Loucy (cell line): ENCODE data around the gene OPHN1.
"Not testable (repeated sequence)": the region's sequence is repeated elsewhere in the genome, so short reads cannot be mapped to it uniquely, and the experiment has no call there.

ENCODE experiments used
- H2AFZ ChIP-seq: fragments of 200-600 bp; sonication (generic); 2 replicates; pipeline ENCODE4 v1.6.0; 2016; ENCODE audit warnings: antibody characterized with exemption, mild to moderate bottlenecking, low read length, moderate library complexity
- H3F3A ChIP-seq: fragments of 200-600 bp; 2 replicates; pipeline ENCODE4 v1.6.0; 2016; ENCODE audit warnings: antibody characterized with exemption, low read depth, mild to moderate bottlenecking
- H3K27me3 ChIP-seq: fragments of 200-600 bp; sonication (generic); 2 replicates; pipeline ENCODE4 v1.6.1; 2014; ENCODE audit warnings: low read length, mild to moderate bottlenecking; ENCODE audit not compliant: insufficient read depth, poor library complexity, severe bottlenecking
- H3K36me3 ChIP-seq: fragments of 200-600 bp; sonication (generic); 2 replicates; pipeline ENCODE4 v1.6.1; 2016; ENCODE audit warnings: low read length; ENCODE audit not compliant: insufficient read depth
- H3K4me1 ChIP-seq: fragments of 200-600 bp; sonication (generic); 2 replicates; pipeline ENCODE4 v1.5.1; 2014; ENCODE audit warnings: low read length, mild to moderate bottlenecking; ENCODE audit not compliant: insufficient read depth, poor library complexity, severe bottlenecking
- H3K4me2 ChIP-seq: fragments of 200-600 bp; sonication (generic); 2 replicates; pipeline ENCODE4 v1.6.0; 2014; ENCODE audit warnings: antibody characterized with exemption, low read length, low read depth, mild to moderate bottlenecking; ENCODE audit not compliant: poor library complexity, severe bottlenecking
- H3K4me3 ChIP-seq: fragments of 200-600 bp; sonication (generic); 2 replicates; pipeline ENCODE4 v1.5.1; 2014; ENCODE audit warnings: low read length, mild to moderate bottlenecking, mixed read lengths; ENCODE audit not compliant: poor library complexity, severe bottlenecking
- H3K79me2 ChIP-seq: fragments of 200-600 bp; sonication (generic); 2 replicates; pipeline ENCODE4 v1.6.1; 2014; ENCODE audit warnings: low read length; ENCODE audit not compliant: insufficient read depth
- H3K9ac ChIP-seq: fragments of 200-600 bp; sonication (generic); 2 replicates; pipeline ENCODE4 v1.6.0; 2014; ENCODE audit warnings: mild to moderate bottlenecking, low read depth, low read length, moderate library complexity; ENCODE audit not compliant: poor library complexity, severe bottlenecking
- H3K9me2 ChIP-seq: fragments of 200-600 bp; sonication (generic); replicated peaks from 2 replicates; pipeline ENCODE4 v1.6.1; 2016; ENCODE audit warnings: low read depth, low read length, mixed read lengths
- H3K9me3 ChIP-seq: fragments of 200-600 bp; sonication (generic); 2 replicates; pipeline ENCODE4 v1.6.1; 2014; ENCODE audit warnings: mild to moderate bottlenecking, antibody characterized with exemption, low read length, low read depth; ENCODE audit not compliant: insufficient read depth
- H4K20me1 ChIP-seq: fragments of 200-600 bp; sonication (generic); 2 replicates; pipeline ENCODE4 v1.6.0; 2014; ENCODE audit warnings: antibody characterized with exemption, low read length, mild to moderate bottlenecking; ENCODE audit not compliant: insufficient read depth, poor library complexity, severe bottlenecking
- CTCF ChIP-seq: fragments of 200-600 bp; sonication (generic); conservative IDR thresholded peaks from 2 replicates; pipeline ENCODE4 v1.5.1; 2014; ENCODE audit warnings: mild to moderate bottlenecking, antibody characterized with exemption, low read length
- EZH2phosphoT487 ChIP-seq: fragments of 200-600 bp; IDR thresholded peaks from 2 replicates; pipeline ENCODE4 v1.6.1; 2018; ENCODE audit warnings: antibody characterized with exemption, mild to moderate bottlenecking, moderate library complexity, borderline replicate concordance

Gene OPHN1

GRCh38 chrX:68396953-68397352 is 36.3 kb downstream of the OPHN1 start:
- Histone ChIP-seq H3K27me3 (no peaks in the 10 kb centered on the region), H4K20me1 (no peaks in the 10 kb centered on the region), H3K9ac (no peak overlapping the region), H3K9me2 (no peaks in the 10 kb centered on the region), H3K36me3 (no peaks in the 10 kb centered on the region), H3K4me3 (no peak overlapping the region), H3K4me1 (no peaks in the 10 kb centered on the region), H3K79me2 (no peaks in the 10 kb centered on the region), H3F3A (no peaks in the 10 kb centered on the region), H3K4me2 (no peak overlapping the region), H2AFZ (no peak overlapping the region), H3K9me3 (no peaks in the 10 kb centered on the region)
- no peak for TF ChIP-seq EZH2phosphoT487
- no peak for TF ChIP-seq CTCF

GRCh38 chrX:68389419-68389960 is 43.8 kb downstream of the OPHN1 start:
- not testable (repeated sequence) for H3K4me2 ChIP-seq, H4K20me1 ChIP-seq, H3K4me1 ChIP-seq, H3K9ac ChIP-seq, H3K9me3 ChIP-seq, H3K4me3 ChIP-seq, H3K9me2 ChIP-seq, H3F3A ChIP-seq, H3K79me2 ChIP-seq, H2AFZ ChIP-seq, H3K36me3 ChIP-seq, H3K27me3 ChIP-seq

- Histone ChIP-seq H3K79me2 (no peaks in the 10 kb centered on the region), H3F3A (no peaks in the 10 kb centered on the region), H4K20me1 (no peaks in the 10 kb centered on the region), H3K4me1 (no peaks in the 10 kb centered on the region), H3K4me2 (no peak overlapping the region), H2AFZ (no peak overlapping the region), H3K9me3 (no peaks in the 10 kb centered on the region), H3K36me3 (no peaks in the 10 kb centered on the region), H3K27me3 (no peaks in the 10 kb centered on the region), H3K9ac (no peak overlapping the region), H3K9me2 (no peaks in the 10 kb centered on the region), H3K4me3 (no peak overlapping the region)
- TF ChIP-seq EZH2phosphoT487, result no peak
- no peak for TF ChIP-seq CTCF
These were observed 45.5 kb downstream of the OPHN1 start for GRCh38 chrX:68387776-68388175.

- no peaks in the 10 kb centered on the region for H3K36me3 ChIP-seq
- H3K4me2 ChIP-seq, result no peak overlapping the region
- no peaks in the 10 kb centered on the region for H3K4me1 ChIP-seq
- H2AFZ ChIP-seq, result no peak overlapping the region
- H3K27me3 ChIP-seq, result no peaks in the 10 kb centered on the region
- H3F3A ChIP-seq, result no peaks in the 10 kb centered on the region
- no peaks in the 10 kb centered on the region for H3K9me2 ChIP-seq
- no peak overlapping the region for H3K9ac ChIP-seq
- H3K9me3 ChIP-seq, result no peaks in the 10 kb centered on the region
- H3K79me2 ChIP-seq, result no peaks in the 10 kb centered on the region
- TF ChIP-seq CTCF (no peak), EZH2phosphoT487 (no peak)
- H4K20me1 ChIP-seq, result no peaks in the 10 kb centered on the region
- no peak overlapping the region for H3K4me3 ChIP-seq
These were observed 49.8 kb downstream of the OPHN1 start for GRCh38 chrX:68383540-68383939.

- H3K27me3 ChIP-seq, H3K9me2 ChIP-seq, H2AFZ ChIP-seq, H3K9ac ChIP-seq, H3K4me1 ChIP-seq, H3K36me3 ChIP-seq, H3K79me2 ChIP-seq, H3K9me3 ChIP-seq, H4K20me1 ChIP-seq, H3F3A ChIP-seq, H3K4me3 ChIP-seq, H3K4me2 ChIP-seq: not testable (repeated sequence)
These were observed 55.7 kb downstream of the OPHN1 start for GRCh38 chrX:68377579-68377978.
